SK-N-SH (cell line): Measurements from ENCODE around the gene TRNT1.

Experiments used
- POLR2AphosphoS5 ChIP-seq: IDR thresholded peaks from 2 replicates; pipeline ENCODE4 v1.6.1; 2012; ENCODE audit warnings: low read depth, low read length
- REST ChIP-seq: IDR thresholded peaks from 2 replicates; pipeline ENCODE4 v1.6.1; 2012; ENCODE audit warnings: mild to moderate bottlenecking, low read depth, low read length, moderate library complexity

- TF ChIP-seq POLR2AphosphoS5 (no peak), REST (no peak)
Measured at GRCh38 chr3:3191675-3192285, 65.0 kb downstream of the TRNT1 start.
